HG03457 (cell line): Measurements from ENCODE around the gene MMAA.
"Not testable (repeated sequence)": the region's sequence is repeated elsewhere in the genome, so short reads cannot be mapped to it uniquely, and the experiment has no call there.

ENCODE experiments used
- ATAC-seq: cut with Tn5 transposase; IDR thresholded peaks from one replicate; pipeline ENCODE4 v1.9.1; 2021; ENCODE audit warnings: moderate number of reproducible peaks; ENCODE audit not compliant: unreplicated experiment

MMAA gene

GRCh38 chr4:145626623-145626982, 7.4 kb downstream of the MMAA start:
- no peak for ATAC-seq

- ATAC-seq, result no peak
These were observed 15.9 kb downstream of the MMAA start for GRCh38 chr4:145635117-145635516.

GRCh38 chr4:145635630-145636029, 16.4 kb downstream of the MMAA start:
- no peak for ATAC-seq

- ATAC-seq, result no peak
These were observed 20.1 kb downstream of the MMAA start for GRCh38 chr4:145639186-145639698.

GRCh38 chr4:145640236-145640635, 21.1 kb downstream of the MMAA start:
- ATAC-seq, result not testable (repeated sequence)

GRCh38 chr4:145643295-145643694, 24.1 kb downstream of the MMAA start:
- ATAC-seq, result no peak

- ATAC-seq, result no peak
These were observed 25.5 kb downstream of the MMAA start for GRCh38 chr4:145644699-145645098.

- ATAC-seq, result no peak
These were observed 37.0 kb downstream of the MMAA start for GRCh38 chr4:145656156-145656555.

- ATAC-seq, result no peak
These were observed 40.9 kb downstream of the MMAA start for GRCh38 chr4:145660064-145660463.

GRCh38 chr4:145663194-145663593, 44.0 kb downstream of the MMAA start:
- no peak for ATAC-seq

- no peak for ATAC-seq
These were observed 46.6 kb downstream of the MMAA start for GRCh38 chr4:145665773-145666172.

- no peak for ATAC-seq
These were observed 51.2 kb downstream of the MMAA start for GRCh38 chr4:145670422-145670821.

GRCh38 chr4:145679520-145679919, 60.3 kb downstream of the MMAA start:
- no peak for ATAC-seq

GRCh38 chr4:145679991-145680455, 60.8 kb downstream of the MMAA start, which contains the start of gene C4orf51:
Gene C4orf51 (plus strand): TSS chr4:145680146. CDS start chr4:145680204, 58 bp downstream.
- ATAC-seq, result no peak

GRCh38 chr4:145680902-145681301, 61.7 kb downstream of the MMAA start:
- no peak for ATAC-seq

GRCh38 chr4:145681518-145681917, 62.3 kb downstream of the MMAA start:
- ATAC-seq, result no peak

- no peak for ATAC-seq
These were observed 62.8 kb downstream of the MMAA start for GRCh38 chr4:145681956-145682355.

GRCh38 chr4:145686991-145687390, 67.8 kb downstream of the MMAA start:
- ATAC-seq, result no peak

GRCh38 chr4:145690610-145691009, 71.4 kb downstream of the MMAA start:
- no peak for ATAC-seq

- not testable (repeated sequence) for ATAC-seq
These were observed 72.2 kb downstream of the MMAA start for GRCh38 chr4:145691416-145691815.

- ATAC-seq, result no peak
These were observed 75.7 kb downstream of the MMAA start for GRCh38 chr4:145694929-145695328.

GRCh38 chr4:145697332-145697731, 78.1 kb downstream of the MMAA start:
- no peak for ATAC-seq

- ATAC-seq, result no peak
These were observed 79.3 kb downstream of the MMAA start for GRCh38 chr4:145698507-145698906.
